GM23338 (cell line): ENCODE data around the gene ESRRA. TPM values are rescaled to one million over a fixed set of nuclear protein-coding genes. Genes with fewer than 3 reads are reported as not detected.

ENCODE experiments used
- ATAC-seq: fragments of 200-7000 bp; cut with Tn5 transposase; 3 replicates; pipeline ENCODE4 v1.9.1; 2020
- DNase-seq: peaks from one replicate; pipeline ENCODE4 v3.0.0-alpha.2; 2015; ENCODE audit warnings: low spot score
- H2AFZ ChIP-seq: fragments of 200-600 bp; sonication (generic); 2 replicates; pipeline ENCODE4 v1.8.0; 2016; ENCODE audit warnings: antibody characterized with exemption, mild to moderate bottlenecking, moderate library complexity
- H3F3A ChIP-seq: fragments of 200-600 bp; sonication (generic); replicated peaks from 2 replicates; pipeline ENCODE4 v1.8.0; 2017; ENCODE audit warnings: antibody characterized with exemption, mixed run types, low read depth
- H3K27ac ChIP-seq: fragments of 200-600 bp; sonication (generic); 2 replicates; pipeline ENCODE4 v1.6.1; 2016; ENCODE audit warnings: low read depth
- H3K27me3 ChIP-seq: fragments of 200-600 bp; sonication (generic); 2 replicates; pipeline ENCODE4 v1.8.0; 2016; ENCODE audit warnings: mild to moderate bottlenecking, mixed run types, moderate library complexity; ENCODE audit not compliant: insufficient read depth
- H3K36me3 ChIP-seq: fragments of 200-600 bp; sonication (generic); 2 replicates; pipeline ENCODE4 v1.8.0; 2016; ENCODE audit warnings: mild to moderate bottlenecking; ENCODE audit not compliant: insufficient read depth
- H3K4me1 ChIP-seq: fragments of 200-600 bp; sonication (generic); 2 replicates; pipeline ENCODE4 v1.8.0; 2016; ENCODE audit warnings: mild to moderate bottlenecking, moderate library complexity; ENCODE audit not compliant: insufficient read depth
- H3K4me2 ChIP-seq: fragments of 200-600 bp; sonication (generic); 2 replicates; pipeline ENCODE4 v1.7.1; 2017; ENCODE audit warnings: mixed run types
- H3K4me3 ChIP-seq: fragments of 200-600 bp; sonication (generic); 2 replicates; pipeline ENCODE4 v1.6.1; 2016; ENCODE audit warnings: mixed run types
- H3K79me2 ChIP-seq: fragments of 200-600 bp; sonication (generic); replicated peaks from 2 replicates; pipeline ENCODE4 v1.8.0; 2017; ENCODE audit warnings: mild to moderate bottlenecking; ENCODE audit not compliant: insufficient read depth
- H3K9me2 ChIP-seq: fragments of 200-600 bp; sonication (generic); 2 replicates; pipeline ENCODE4 v1.8.0; 2017; ENCODE audit not compliant: insufficient read depth
- H4K20me1 ChIP-seq: fragments of 200-600 bp; sonication (generic); replicated peaks from 2 replicates; pipeline ENCODE4 v1.8.0; 2017; ENCODE audit warnings: mild to moderate bottlenecking; ENCODE audit not compliant: insufficient read depth
- H3K27ac Mint-ChIP-seq: 2 replicates; pipeline ENCODE4 v1.8.0; 2020; ENCODE audit warnings: inconsistent platforms, mild to moderate bottlenecking, moderate library complexity, mixed read lengths
- H3K27me3 Mint-ChIP-seq: 3 replicates; pipeline ENCODE4 v1.8.0; 2022; ENCODE audit warnings: low read depth, mild to moderate bottlenecking, moderate library complexity, mixed read lengths, inconsistent platforms; ENCODE audit not compliant: insufficient read depth, poor library complexity
- H3K36me3 Mint-ChIP-seq: 3 replicates; pipeline ENCODE4 v1.8.0; 2021; ENCODE audit warnings: low read depth, mild to moderate bottlenecking, inconsistent platforms, moderate library complexity, mixed read lengths
- H3K4me1 Mint-ChIP-seq: 3 replicates; pipeline ENCODE4 v1.8.0; 2020; ENCODE audit warnings: mild to moderate bottlenecking, inconsistent platforms, mixed read lengths
- H3K4me3 Mint-ChIP-seq: 3 replicates; pipeline ENCODE4 v1.8.0; 2021; ENCODE audit warnings: moderate library complexity, mild to moderate bottlenecking, inconsistent platforms, mixed read lengths
- H3K9me3 Mint-ChIP-seq: 3 replicates; pipeline ENCODE4 v1.8.0; 2020; ENCODE audit warnings: moderate library complexity, mild to moderate bottlenecking, inconsistent platforms, mixed read lengths
- CTCF ChIP-seq, 2 experiments: fragments of 200-600 bp in 1 of 2; sonication (generic) in 1 of 2; conservative IDR thresholded peaks; 2 replicates each; pipeline versions ENCODE4 v1.5.1 to v1.6.1; 2016 to 2017; ENCODE audit warnings: antibody characterized with exemption in 2 of 2, low read depth in 2 of 2, mild to moderate bottlenecking in 2 of 2, moderate library complexity in 1 of 2
- ETS1 ChIP-seq: IDR thresholded peaks from 2 replicates; pipeline ENCODE4 v1.6.1; 2016; ENCODE audit warnings: antibody characterized with exemption
- EZH2phosphoT487 ChIP-seq: fragments of 200-600 bp; sonication (generic); IDR thresholded peaks from one replicate; pipeline ENCODE4 v1.8.1; 2018; ENCODE audit warnings: antibody characterized with exemption; ENCODE audit not compliant: unreplicated experiment
- JUNB ChIP-seq: IDR thresholded peaks from one replicate; pipeline ENCODE4 v1.6.1; 2016; ENCODE audit warnings: antibody characterized with exemption; ENCODE audit not compliant: unreplicated experiment
- NANOG ChIP-seq: IDR thresholded peaks from 2 replicates; pipeline ENCODE4 v1.6.1; 2016; ENCODE audit warnings: antibody characterized with exemption, borderline replicate concordance
- REST ChIP-seq: IDR thresholded peaks from one replicate; pipeline ENCODE4 v1.6.1; 2018; ENCODE audit warnings: antibody characterized with exemption; ENCODE audit not compliant: unreplicated experiment
- ZNF114 ChIP-seq: fragments of 250-450 bp; sonication (Bioruptor Pico); IDR thresholded peaks from 2 replicates; pipeline ENCODE4 v1.5.0; 2020; ENCODE audit warnings: mild to moderate bottlenecking, moderate library complexity
- ZNF331 ChIP-seq: fragments of 250-450 bp; sonication (Bioruptor Pico); IDR thresholded peaks from 2 replicates; pipeline ENCODE4 v1.5.0; 2020; ENCODE audit warnings: low read depth, mild to moderate bottlenecking, moderate library complexity
- ZNF462 ChIP-seq: fragments of 250-450 bp; sonication (Bioruptor Pico); IDR thresholded peaks from 2 replicates; pipeline ENCODE4 v1.5.0; 2020; ENCODE audit warnings: mild to moderate bottlenecking, moderate library complexity
- polyA plus RNA-seq: library from polyadenylated mRNA; unstranded; fragments of >200 nt; fragmentation: Nextera tagmentation; extraction: Ambion mirVana; gene quantifications from 2 replicates; pipeline ENCODE4 v1.2.1, GENCODE V29; 2016
- total RNA-seq: library from RNA; depleted of rRNA; stranded (reverse); fragments of >200 nt; shearing (Covaris generic); gene quantifications from 2 replicates; pipeline ENCODE4 v1.2.3, GENCODE V29; 2014

ESRRA gene
- total and polyA plus RNA-seq, 2 experiments from 2014 or later: 13.7 to 55.1 TPM

- no peaks in the 10 kb centered on the region for H3K36me3 ChIP-seq
- H3K4me2 ChIP-seq: no peak overlapping the region
- Mint-ChIP-seq H3K4me1 (peaks cover 21% of the 10 kb centered on the region), H3K4me3 (no peak overlapping the region), H3K27me3 (peaks cover 19% of the 10 kb centered on the region), H3K27ac (no peak overlapping the region), H3K36me3 (peaks cover 24% of the 10 kb centered on the region), H3K9me3 (no peaks in the 10 kb centered on the region)
- peaks cover 10% of the 10 kb centered on the region; the same call in 1 of the 2 replicates for H3K4me1 ChIP-seq
- H3K79me2 ChIP-seq: no peaks in the 10 kb centered on the region
- no peak overlapping the region for H3K4me3 ChIP-seq
- H2AFZ ChIP-seq: no peak overlapping the region
- no peak for DNase-seq
- 0 out of 2 replicates have a peak, but pooled peaks cover 7% of the 10 kb centered on the region for H3F3A ChIP-seq
- peaks cover 14% of the 10 kb centered on the region; the same call in 1 of the 2 replicates for H3K27me3 ChIP-seq
- ATAC-seq: no peak
- H4K20me1 ChIP-seq: no peaks in the 10 kb centered on the region; the same call in 1 of the 2 replicates
- no peaks in the 10 kb centered on the region for H3K9me2 ChIP-seq
- no peak for TF ChIP-seq JUNB
- no peak for TF ChIP-seq CTCF (conservative IDR thresholded peaks at IDR 0.05; ENCODE audit: low read depth in 2 of 2)
- TF ChIP-seq NANOG: no peak
- no peak for TF ChIP-seq REST
- TF ChIP-seq ZNF462: no peak
- TF ChIP-seq ETS1: no peak
- no peak for TF ChIP-seq EZH2phosphoT487
- TF ChIP-seq ZNF331 (CRISPR knock-in tag): no peak
- TF ChIP-seq ZNF114 (CRISPR knock-in tag): no peak
- H3K27ac ChIP-seq: no peak overlapping the region
Observed at GRCh38 chr11:64361659-64362058, 56.3 kb downstream of the ESRRA start.
